Astrocyte of the spinal cord (primary cell): ENCODE measurements around the gene PRKAG2.
A peak's percentile ranks its signal among the peaks of the same experiment; 100 is the strongest.

Experiments
- DNase-seq: peaks from one replicate; pipeline ENCODE4 v3.0.0; 2011; ENCODE audit warnings: low read depth, low spot score
- H3K4me3 ChIP-seq: 2 replicates; pipeline ENCODE4 v1.5.1; 2011; ENCODE audit warnings: low read depth, mild to moderate bottlenecking, low read length, moderate library complexity
- in situ Hi-C: cut with HindIII; loops from 2 replicates; pipeline ENCODE4 v1.10.0; 2017; ENCODE audit warnings: low sequenced_read_pairs
- TF ChIP-seq, protein P1 (sequence below): IDR thresholded peaks from 2 replicates; pipeline ENCODE4 v1.5.1; 2012; ENCODE audit warnings: low read depth, mild to moderate bottlenecking, low read length, inconsistent platforms

PRKAG2 gene

DNA sequence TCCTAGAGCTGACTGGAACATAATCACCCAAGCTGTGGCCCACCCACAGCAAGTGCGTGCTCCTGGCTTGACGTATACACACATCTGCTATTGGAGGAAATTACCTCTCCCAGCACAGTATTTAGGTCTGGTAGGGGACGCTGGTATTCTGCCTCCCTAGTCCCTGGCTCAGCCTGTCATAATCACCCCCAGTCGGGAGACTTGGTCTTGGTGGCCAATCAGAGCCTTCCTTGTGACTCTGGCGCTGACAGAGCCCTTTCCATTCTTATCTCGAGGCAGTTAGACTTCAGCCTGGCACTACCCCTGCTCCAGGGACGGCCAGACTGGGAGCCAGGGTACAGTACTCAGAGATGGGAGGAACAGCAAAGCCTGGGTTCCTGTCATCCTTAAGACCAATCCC, 14.3 kb upstream of the PRKAG2 start:
- TF ChIP-seq, protein P1, sequence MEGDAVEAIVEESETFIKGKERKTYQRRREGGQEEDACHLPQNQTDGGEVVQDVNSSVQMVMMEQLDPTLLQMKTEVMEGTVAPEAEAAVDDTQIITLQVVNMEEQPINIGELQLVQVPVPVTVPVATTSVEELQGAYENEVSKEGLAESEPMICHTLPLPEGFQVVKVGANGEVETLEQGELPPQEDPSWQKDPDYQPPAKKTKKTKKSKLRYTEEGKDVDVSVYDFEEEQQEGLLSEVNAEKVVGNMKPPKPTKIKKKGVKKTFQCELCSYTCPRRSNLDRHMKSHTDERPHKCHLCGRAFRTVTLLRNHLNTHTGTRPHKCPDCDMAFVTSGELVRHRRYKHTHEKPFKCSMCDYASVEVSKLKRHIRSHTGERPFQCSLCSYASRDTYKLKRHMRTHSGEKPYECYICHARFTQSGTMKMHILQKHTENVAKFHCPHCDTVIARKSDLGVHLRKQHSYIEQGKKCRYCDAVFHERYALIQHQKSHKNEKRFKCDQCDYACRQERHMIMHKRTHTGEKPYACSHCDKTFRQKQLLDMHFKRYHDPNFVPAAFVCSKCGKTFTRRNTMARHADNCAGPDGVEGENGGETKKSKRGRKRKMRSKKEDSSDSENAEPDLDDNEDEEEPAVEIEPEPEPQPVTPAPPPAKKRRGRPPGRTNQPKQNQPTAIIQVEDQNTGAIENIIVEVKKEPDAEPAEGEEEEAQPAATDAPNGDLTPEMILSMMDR = no peak
- no peak overlapping the region for H3K4me3 ChIP-seq
- in situ Hi-C loops = no loop called here

DNA sequence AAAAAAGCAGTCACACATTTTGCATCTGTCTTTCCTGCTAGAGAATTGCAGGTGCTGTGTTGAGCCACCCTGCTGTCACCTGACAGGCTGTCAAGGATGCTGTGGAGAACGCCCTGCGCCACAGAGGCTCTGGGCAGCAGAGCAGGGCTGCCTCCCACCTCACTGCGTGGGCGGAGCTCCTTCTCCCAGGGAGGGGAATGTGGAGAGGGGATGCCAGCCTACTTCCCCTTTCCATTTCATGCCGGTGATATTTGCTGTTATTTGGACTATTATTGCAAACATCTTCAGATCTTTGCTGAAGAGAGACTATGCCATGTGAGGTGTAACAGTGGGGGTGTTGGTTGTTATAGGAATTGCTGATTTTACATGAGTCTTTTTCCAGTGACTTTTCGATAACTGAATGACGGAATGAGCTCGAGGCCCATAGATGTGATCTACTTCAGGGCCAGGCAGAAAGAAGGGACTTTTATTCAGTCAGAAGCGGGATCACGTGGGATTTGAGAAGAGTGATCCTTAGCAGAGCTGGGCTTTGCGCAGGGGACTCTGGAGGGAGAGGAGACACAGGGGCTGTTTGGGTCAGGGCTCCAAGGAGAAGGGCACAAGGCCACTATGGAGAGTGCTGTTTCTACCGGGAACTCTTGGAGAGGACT, 13.6 kb upstream of the PRKAG2 start:
- in situ Hi-C loops = no loop called here
- no peak overlapping the region for H3K4me3 ChIP-seq
- TF ChIP-seq, protein P1 = no peak
- DNase-seq = no peak

More for the DNA sequence above, 14.3 kb upstream of the PRKAG2 start:
- no peak for DNase-seq

DNA sequence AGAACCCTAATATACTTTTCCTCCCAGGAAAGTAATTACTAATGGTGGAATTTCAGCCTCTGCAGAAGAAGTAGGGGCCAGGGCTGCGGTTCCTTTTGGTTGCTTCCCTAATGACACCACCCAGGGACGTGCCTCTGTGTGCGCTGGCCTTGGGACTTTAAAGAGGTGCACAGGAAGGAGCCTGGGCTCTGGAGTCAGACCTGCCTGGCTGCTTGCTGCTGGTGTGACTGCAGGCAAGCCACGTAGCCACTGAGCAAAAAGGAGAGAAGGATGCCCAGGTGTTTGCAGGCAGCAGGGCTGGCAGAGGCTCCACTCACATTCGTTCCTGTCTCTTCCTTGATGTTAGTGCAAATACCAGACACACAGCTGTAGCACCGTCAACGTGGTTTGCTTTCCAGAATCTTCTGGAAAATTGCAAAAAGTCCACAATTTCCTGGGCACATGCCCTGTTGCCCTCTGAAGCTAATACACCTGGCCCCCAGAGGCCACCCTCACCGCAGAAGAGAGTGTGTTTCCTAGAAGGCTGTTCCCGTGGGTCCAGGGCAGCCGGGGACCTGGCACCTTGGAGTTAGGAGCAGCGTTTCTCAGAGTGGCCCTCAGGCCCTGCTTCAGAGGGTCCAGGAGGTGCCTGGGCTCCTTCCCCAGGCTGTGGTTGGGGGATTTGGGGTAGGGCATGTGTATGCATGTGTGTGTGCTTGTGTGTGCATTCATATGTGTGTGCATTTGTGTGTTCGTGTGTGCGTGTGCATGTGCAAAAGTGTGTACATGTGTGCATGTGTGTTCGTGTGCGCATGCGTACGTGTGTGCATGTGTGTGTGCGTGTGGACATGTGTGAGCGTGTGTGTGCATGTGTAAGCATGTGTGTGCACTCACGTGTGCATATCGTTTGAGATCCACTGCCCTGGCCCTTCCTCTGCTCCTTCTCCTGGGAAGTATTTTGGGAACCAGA, 12.8 kb upstream of the PRKAG2 start:
- TF ChIP-seq, protein P1 = no peak
- no peak for DNase-seq
- in situ Hi-C loops = no loop called here
- no peak overlapping the region for H3K4me3 ChIP-seq

DNA sequence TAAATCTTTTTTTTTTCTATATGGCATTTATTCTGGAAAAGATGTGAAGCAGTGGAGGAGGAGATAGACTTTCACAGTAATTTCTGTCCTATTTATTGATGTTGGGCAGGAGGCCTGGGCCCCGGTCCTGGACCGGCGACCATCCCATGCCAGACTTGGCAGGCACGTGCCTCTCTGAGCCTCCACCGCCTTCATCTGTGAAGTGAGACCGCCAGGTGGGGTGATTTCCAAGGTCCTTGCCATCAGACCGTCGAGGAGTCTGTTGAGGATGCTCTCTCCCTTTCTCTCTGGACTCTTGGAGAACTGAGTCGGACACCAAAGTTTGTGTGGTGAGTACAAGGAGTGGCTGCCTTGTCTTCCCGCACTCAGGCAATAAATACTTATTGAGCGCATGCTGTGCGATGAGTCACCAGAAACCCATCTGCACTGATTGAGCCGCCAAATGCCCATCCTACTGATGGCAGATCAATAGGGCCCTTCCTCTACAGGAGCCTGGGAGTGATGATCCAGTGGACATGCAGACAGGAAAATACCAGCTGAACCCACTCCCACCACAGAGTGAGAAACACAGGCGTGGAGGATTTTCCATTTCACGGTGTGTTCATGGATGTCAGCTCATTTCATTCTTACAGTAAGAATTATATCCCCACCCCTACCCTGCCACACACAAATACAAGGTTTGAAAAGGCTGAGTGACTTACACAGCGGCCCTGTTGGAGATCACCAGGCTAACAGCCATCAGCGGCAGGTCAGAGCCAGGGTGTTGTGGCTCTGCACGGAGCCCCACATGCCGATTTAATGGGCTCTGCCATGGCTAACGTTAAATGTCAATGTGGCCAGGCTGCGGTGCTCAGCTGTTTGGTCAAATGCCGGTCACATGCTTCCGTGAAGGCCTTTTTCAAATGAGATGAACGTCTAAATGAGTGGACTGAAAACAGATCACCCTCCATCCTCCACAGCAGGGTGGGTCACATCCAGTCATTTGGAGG, 11.5 kb upstream of the PRKAG2 start:
- TF ChIP-seq, protein P1 = no peak
- peak; percentile 5 for DNase-seq
- in situ Hi-C loops = no loop called here
- H3K4me3 ChIP-seq = no peak overlapping the region

DNA sequence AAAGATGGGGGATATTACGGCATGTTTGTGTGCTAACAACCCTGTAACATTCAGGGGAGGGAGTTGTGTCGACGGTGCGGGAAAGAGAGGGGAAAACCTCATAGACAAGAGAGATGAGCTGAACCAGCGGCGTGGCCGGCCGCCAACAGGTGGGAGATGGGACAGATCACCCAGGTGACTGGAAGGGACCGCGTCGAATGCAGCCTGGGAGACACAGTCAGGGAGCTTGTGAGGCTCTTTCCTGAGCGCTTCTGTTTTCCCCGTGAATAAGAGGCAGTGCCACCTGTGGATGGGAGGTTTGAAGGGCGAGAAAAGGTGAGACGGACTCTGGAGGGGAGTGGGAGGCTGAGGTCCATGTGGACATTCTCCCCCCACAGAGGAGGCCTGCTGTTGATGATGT, 9.9 kb upstream of the PRKAG2 start:
- no peak for DNase-seq
- TF ChIP-seq, protein P1 = no peak
- in situ Hi-C loops = no loop called here
- no peak overlapping the region for H3K4me3 ChIP-seq

DNA sequence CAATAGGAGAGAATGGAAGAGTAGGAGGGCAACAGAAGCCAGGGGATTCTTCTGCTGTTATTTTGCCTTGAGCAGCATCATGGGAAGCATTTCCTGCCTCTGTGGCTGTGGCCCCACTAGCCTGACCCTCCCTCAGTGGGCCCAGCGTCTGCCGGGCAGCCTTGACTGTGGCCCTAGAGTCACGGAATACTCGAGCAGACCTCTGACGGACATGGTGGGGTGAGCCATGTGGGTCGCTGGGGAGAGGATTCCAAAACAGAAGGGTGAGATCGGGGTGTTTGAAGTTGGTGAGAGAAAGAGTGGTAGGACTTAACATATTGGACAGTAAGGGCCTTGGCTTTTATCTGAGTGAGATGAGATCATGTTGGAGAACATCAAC, 8.3 kb upstream of the PRKAG2 start:
- DNase-seq = no peak
- TF ChIP-seq, protein P1 = no peak
- no peak overlapping the region for H3K4me3 ChIP-seq
- in situ Hi-C loops = no loop called here
